GM23248 (cell line): ENCODE data around the gene GPS1.

ENCODE experiments used
- EZH2 ChIP-seq: fragments of 200-600 bp; sonication (generic); IDR thresholded peaks from 2 replicates; pipeline ENCODE4 v1.6.1; 2018; ENCODE audit warnings: antibody characterized with exemption, mild to moderate bottlenecking; ENCODE audit not compliant: insufficient read depth, poor library complexity, severe bottlenecking
- EZH2phosphoT487 ChIP-seq: fragments of 200-600 bp; sonication (generic); IDR thresholded peaks from 2 replicates; pipeline ENCODE4 v1.6.1; 2018; ENCODE audit warnings: antibody characterized with exemption, moderate library complexity, mild to moderate bottlenecking, low read depth; ENCODE audit not compliant: insufficient read depth

GRCh38 chr17:82094931-82095776 lies 43.5 kb downstream of the GPS1 start:
- TF ChIP-seq EZH2phosphoT487 (no peak), EZH2 (no peak)
